Measurements from ENCODE around the gene ZNF774.

The ZNF774 gene

DNA sequence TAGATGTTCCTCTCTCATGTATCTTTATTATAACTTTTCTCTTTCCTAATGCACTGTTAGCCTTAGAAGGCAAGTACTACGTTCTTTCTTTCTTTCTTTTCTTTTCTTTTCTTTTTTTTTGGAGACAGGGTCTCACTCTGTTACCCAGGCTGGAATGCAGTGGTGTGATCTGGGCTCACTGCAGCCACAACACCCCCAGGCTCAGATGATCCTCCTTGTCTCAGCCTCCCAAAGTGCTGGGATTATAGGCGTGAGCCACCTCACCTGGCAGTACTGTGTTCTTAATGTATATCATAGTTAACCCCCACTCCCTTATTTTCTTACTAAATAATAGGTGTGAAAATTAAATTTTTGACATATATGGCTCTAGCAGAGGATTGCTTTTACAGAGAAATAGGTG is 59.1 kb downstream of the ZNF774 start:
- no peak overlapping the region for H3K4me3 ChIP-seq (ENCODE audit: low read depth, low read length)
- POLR2A ChIA-PET: interaction anchor here (2.2 kb wide), 1 partner anchor 23 kb away, joined by 14 read pairs; the partner anchor contains the start of gene IQGAP1
- no peak overlapping the region for H3K27ac ChIP-seq (ENCODE audit: extremely low read depth, low read depth, low read length)
- TF ChIP-seq ZNF529 (tag by site-specific recombination; IDR thresholded peaks at IDR 0.05; ENCODE audit: insufficient replicate concordance) (no peak), ZNF433 (tag by site-specific recombination; IDR thresholded peaks at IDR 0.05; ENCODE audit: low read depth) (no peak), MZF1 (tag by site-specific recombination; IDR thresholded peaks at IDR 0.05; ENCODE audit: borderline replicate concordance) (no peak), KLF10 (tag by site-specific recombination; IDR thresholded peaks at IDR 0.05) (no peak), ZNF112 (tag by site-specific recombination; IDR thresholded peaks at IDR 0.05) (no peak), SP3 (tag by site-specific recombination; IDR thresholded peaks at IDR 0.05) (no peak), BCL11B (tag by site-specific recombination; IDR thresholded peaks at IDR 0.05; ENCODE audit: low read depth) (no peak), ZNF37A (tag by site-specific recombination; IDR thresholded peaks at IDR 0.05) (no peak), HOXC10 (CRISPR knock-in tag; IDR thresholded peaks at IDR 0.05) (no peak), GFI1B (tag by site-specific recombination; IDR thresholded peaks at IDR 0.05) (no peak), ZNF624 (tag by site-specific recombination; IDR thresholded peaks at IDR 0.05) (no peak)
- TF ChIP-seq, protein P1, sequence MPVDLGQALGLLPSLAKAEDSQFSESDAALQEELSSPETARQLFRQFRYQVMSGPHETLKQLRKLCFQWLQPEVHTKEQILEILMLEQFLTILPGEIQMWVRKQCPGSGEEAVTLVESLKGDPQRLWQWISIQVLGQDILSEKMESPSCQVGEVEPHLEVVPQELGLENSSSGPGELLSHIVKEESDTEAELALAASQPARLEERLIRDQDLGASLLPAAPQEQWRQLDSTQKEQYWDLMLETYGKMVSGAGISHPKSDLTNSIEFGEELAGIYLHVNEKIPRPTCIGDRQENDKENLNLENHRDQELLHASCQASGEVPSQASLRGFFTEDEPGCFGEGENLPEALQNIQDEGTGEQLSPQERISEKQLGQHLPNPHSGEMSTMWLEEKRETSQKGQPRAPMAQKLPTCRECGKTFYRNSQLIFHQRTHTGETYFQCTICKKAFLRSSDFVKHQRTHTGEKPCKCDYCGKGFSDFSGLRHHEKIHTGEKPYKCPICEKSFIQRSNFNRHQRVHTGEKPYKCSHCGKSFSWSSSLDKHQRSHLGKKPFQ (tag by site-specific recombination; IDR thresholded peaks at IDR 0.05): no peak
- TF ChIP-seq, protein P2, sequence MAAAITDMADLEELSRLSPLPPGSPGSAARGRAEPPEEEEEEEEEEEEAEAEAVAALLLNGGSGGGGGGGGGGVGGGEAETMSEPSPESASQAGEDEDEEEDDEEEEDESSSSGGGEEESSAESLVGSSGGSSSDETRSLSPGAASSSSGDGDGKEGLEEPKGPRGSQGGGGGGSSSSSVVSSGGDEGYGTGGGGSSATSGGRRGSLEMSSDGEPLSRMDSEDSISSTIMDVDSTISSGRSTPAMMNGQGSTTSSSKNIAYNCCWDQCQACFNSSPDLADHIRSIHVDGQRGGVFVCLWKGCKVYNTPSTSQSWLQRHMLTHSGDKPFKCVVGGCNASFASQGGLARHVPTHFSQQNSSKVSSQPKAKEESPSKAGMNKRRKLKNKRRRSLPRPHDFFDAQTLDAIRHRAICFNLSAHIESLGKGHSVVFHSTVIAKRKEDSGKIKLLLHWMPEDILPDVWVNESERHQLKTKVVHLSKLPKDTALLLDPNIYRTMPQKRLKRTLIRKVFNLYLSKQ (tag by site-specific recombination; IDR thresholded peaks at IDR 0.05; ENCODE audit: borderline replicate concordance): no peak
- TF ChIP-seq, protein P3, sequence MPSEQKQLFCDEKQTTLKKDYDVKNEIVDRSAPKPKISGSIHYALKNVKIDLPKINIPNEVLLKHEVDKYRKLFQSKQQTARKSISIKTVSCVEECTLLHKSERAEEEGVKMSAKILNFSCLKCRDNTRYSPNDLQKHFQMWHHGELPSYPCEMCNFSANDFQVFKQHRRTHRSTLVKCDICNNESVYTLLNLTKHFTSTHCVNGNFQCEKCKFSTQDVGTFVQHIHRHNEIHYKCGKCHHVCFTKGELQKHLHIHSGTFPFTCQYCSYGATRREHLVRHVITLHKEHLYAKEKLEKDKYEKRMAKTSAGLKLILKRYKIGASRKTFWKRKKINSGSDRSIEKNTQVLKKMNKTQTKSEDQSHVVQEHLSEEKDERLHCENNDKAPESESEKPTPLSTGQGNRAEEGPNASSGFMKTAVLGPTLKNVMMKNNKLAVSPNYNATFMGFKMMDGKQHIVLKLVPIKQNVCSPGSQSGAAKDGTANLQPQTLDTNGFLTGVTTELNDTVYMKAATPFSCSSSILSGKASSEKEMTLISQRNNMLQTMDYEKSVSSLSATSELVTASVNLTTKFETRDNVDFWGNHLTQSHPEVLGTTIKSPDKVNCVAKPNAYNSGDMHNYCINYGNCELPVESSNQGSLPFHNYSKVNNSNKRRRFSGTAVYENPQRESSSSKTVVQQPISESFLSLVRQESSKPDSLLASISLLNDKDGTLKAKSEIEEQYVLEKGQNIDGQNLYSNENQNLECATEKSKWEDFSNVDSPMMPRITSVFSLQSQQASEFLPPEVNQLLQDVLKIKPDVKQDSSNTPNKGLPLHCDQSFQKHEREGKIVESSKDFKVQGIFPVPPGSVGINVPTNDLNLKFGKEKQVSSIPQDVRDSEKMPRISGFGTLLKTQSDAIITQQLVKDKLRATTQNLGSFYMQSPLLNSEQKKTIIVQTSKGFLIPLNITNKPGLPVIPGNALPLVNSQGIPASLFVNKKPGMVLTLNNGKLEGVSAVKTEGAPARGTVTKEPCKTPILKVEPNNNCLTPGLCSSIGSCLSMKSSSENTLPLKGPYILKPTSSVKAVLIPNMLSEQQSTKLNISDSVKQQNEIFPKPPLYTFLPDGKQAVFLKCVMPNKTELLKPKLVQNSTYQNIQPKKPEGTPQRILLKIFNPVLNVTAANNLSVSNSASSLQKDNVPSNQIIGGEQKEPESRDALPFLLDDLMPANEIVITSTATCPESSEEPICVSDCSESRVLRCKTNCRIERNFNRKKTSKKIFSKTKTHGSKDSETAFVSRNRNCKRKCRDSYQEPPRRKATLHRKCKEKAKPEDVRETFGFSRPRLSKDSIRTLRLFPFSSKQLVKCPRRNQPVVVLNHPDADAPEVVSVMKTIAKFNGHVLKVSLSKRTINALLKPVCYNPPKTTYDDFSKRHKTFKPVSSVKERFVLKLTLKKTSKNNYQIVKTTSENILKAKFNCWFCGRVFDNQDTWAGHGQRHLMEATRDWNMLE (tag by site-specific recombination; conservative IDR thresholded peaks at IDR 0.05; ENCODE audit: low read depth): no peak
- TF ChIP-seq, protein P4, sequence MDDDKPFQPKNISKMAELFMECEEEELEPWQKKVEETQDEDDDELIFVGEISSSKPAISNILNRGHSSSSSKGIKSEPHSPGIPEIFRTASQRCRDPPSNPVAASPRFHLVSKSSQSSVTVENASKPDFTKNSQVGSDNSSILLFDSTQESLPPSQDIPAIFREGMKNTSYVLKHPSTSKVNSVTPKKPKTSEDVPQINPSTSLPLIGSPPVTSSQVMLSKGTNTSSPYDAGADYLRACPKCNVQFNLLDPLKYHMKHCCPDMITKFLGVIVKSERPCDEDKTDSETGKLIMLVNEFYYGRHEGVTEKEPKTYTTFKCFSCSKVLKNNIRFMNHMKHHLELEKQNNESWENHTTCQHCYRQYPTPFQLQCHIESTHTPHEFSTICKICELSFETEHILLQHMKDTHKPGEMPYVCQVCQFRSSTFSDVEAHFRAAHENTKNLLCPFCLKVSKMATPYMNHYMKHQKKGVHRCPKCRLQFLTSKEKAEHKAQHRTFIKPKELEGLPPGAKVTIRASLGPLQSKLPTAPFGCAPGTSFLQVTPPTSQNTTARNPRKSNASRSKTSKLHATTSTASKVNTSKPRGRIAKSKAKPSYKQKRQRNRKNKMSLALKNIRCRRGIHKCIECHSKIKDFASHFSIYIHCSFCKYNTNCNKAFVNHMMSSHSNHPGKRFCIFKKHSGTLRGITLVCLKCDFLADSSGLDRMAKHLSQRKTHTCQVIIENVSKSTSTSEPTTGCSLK (tag by site-specific recombination; IDR thresholded peaks at IDR 0.05): no peak
- peaks cover 34% of the 10 kb centered on the region for H3K4me1 ChIP-seq (ENCODE audit: control insufficient read depth, insufficient read depth, low read length)
- CTCF ChIA-PET: interaction anchor here (0.7 kb wide), 1 partner anchor 9 kb away, joined by 3 read pairs; no protein-coding TSS in a partner anchor
- no peaks in the 10 kb centered on the region for H3K36me3 ChIP-seq (ENCODE audit: control insufficient read depth in 2 of 2, insufficient read depth in 1 of 2, low read length in 2 of 2)
- no peaks in the 10 kb centered on the region for H3K9me3 ChIP-seq (ENCODE audit: control insufficient read depth, insufficient read depth, low read depth, low read length)
